DOHH2 (cell line): Measurements from ENCODE around the gene ABHD13.

ENCODE experiments used
- EZH2phosphoT487 ChIP-seq: fragments of 200-600 bp; sonication (generic); IDR thresholded peaks from 2 replicates; pipeline ENCODE4 v1.6.1; 2017; ENCODE audit warnings: borderline replicate concordance, mild to moderate bottlenecking, antibody characterized with exemption, low read length, moderate library complexity, mixed read lengths
- TF ChIP-seq, protein P1 (sequence below): fragments of 200-600 bp; sonication (generic); IDR thresholded peaks from one replicate; pipeline ENCODE4 v1.5.1; 2014; ENCODE audit warnings: antibody characterized with exemption, mild to moderate bottlenecking, low read depth, low read length; ENCODE audit not compliant: poor library complexity, severe bottlenecking

DNA sequence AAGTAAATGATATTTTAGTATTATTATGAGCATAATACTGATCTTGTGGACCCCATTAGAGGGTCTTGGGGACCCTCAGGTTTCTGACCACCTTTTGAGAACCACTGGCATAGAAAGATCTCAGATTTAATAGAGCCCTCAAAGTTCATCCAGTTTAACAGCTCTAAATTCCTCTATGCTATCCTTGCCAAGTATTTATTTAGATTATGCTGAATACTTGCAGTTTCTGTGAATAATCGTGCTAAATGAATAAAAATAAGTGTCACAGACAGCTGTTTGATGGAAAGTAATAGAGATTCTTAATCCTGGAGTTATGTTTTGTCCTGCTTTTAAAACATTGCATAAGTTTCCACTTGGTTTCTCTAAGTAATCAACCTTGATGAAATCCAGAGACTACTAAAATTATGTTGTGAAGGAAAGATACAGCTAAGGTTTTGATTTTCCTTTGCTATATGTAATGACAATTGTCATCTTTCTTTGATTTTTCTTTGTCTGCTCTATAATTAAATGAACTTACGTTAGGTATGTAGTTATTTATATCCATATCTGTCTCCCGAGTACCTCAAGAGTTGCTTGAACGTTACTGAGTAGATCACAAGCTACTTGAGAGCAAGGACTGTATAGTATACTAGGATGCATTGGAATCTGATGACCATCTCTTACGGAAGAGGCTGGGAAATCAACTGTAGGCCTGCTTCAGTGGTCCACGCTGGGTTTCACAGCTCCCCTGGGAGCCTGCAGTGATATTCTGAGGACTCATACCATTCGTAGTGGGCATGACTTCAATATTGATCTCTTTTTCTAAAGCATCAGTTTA lies 5.7 kb downstream of the ABHD13 start:
- TF ChIP-seq, protein P1, sequence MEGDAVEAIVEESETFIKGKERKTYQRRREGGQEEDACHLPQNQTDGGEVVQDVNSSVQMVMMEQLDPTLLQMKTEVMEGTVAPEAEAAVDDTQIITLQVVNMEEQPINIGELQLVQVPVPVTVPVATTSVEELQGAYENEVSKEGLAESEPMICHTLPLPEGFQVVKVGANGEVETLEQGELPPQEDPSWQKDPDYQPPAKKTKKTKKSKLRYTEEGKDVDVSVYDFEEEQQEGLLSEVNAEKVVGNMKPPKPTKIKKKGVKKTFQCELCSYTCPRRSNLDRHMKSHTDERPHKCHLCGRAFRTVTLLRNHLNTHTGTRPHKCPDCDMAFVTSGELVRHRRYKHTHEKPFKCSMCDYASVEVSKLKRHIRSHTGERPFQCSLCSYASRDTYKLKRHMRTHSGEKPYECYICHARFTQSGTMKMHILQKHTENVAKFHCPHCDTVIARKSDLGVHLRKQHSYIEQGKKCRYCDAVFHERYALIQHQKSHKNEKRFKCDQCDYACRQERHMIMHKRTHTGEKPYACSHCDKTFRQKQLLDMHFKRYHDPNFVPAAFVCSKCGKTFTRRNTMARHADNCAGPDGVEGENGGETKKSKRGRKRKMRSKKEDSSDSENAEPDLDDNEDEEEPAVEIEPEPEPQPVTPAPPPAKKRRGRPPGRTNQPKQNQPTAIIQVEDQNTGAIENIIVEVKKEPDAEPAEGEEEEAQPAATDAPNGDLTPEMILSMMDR = no peak
- no peak for TF ChIP-seq EZH2phosphoT487
